Activated CD8-positive, alpha-beta memory T cell treated with anti-CD3 and anti-CD28 coated beads for 1 hour (primary cell): ENCODE measurements around the gene MUC5B.

Experiments used
- DNase-seq, 2 donors: peaks; one replicate each; pipeline ENCODE4 v3.0.0-alpha.2; 2020; ENCODE audit warnings: low read depth in 1 of 2; ENCODE audit errors: extremely low read depth in 1 of 2

MUC5B gene

DNA sequence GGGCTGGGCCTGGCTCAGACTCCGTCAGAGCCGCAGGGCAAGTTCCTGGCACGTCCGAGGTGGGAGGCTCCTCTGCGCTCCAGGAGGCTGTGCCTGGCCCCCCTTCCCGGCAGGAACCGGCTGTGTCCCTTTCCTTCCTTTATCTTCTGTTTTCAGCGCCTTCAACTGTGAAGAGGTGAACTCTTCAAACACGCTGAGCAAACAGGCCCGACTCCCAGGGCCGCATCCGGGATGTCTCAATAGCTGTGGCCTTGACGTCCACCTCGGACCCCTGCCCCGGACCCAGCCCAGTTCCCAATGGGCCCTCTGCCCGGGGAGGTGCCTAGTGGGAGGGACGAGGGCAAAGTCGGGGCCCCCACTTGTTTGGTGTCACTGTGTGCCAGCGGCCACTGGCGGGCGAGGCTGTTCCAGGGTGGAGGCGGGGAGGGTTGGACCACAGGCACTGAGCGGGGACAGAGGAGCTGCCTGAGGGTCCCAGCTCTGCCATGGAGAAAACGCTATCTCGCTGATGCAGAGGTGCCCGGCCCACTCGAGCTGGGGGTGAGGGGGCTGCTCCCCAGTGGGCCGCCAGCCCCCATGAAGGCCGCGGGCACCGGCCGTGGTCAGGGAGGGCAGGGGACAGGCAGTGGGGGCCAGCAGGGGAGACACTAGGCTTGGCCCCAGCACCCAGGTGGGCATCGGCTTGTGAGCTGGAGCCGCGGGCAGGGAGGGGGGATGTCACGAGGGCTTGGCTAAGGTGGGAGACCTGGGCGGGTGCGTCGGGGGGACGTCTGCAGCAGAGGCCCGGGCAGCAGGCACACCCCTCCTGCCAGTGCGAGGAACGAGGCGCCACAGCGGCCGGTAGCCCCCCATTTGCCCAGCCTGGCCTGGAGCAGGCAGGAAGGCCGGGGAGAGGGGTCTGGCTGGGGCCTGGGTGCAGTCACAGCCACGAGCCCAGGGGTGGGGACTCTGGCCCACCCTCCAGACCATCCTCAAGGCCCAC is 2.7 kb upstream of the MUC5B start:
- no peak for DNase-seq

GRCh38 chr11:1220941-1221721 is 1.7 kb upstream of the MUC5B start:
- no peak for DNase-seq

GRCh38 chr11:1221848-1222311 is 986 bp upstream of the MUC5B start:
- no peak for DNase-seq

- DNase-seq = no peak
Observed at GRCh38 chr11:1223346-1224110, 662 bp downstream of the MUC5B start.

GRCh38 chr11:1224111-1224490 is 1.2 kb downstream of the MUC5B start:
- no peak for DNase-seq

DNA sequence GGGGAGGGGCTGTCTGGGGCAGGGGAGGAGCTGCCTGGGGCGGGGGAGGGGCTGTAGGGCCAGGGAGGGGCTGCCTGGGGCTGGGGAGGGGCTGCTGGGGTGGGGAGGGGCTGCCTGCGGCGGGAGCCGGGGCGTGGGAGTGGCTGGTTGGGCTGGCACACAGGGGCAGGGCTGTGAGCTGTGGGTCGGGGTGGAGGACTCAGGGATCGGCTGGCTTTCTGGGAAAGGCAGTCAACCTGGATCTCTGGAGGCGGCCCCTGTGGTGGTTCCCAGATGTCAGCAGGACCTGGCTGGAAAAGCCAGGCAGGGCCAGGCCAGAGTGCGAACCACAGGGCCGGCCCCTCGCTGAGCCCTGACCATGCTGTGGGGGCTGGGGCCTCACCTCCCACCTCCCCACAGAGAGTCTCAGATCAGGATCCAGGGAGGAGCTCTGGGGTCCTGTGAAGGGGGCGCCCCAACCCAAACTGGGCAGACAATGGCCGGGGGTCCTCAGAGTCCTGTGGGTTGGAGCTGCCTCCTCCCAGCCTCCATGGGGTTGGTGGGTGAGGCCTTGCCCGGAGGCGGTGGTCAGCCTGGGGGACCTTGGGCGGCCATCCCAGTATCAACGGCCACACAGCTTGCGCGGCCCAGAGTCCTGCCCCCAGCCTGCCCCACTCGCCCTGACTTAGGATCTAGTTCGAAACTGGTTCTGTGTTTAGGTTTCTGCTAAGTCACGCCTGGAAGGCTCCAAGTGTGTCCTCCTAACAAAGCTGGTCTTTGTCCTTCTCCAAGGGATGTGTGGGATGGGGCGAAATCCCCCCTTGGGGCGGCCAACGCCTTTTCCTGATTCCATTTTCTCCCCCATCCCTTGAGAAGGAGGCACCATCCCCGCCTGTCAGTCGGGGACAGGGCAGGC is 1.9 kb downstream of the MUC5B start:
- DNase-seq = no peak

DNA sequence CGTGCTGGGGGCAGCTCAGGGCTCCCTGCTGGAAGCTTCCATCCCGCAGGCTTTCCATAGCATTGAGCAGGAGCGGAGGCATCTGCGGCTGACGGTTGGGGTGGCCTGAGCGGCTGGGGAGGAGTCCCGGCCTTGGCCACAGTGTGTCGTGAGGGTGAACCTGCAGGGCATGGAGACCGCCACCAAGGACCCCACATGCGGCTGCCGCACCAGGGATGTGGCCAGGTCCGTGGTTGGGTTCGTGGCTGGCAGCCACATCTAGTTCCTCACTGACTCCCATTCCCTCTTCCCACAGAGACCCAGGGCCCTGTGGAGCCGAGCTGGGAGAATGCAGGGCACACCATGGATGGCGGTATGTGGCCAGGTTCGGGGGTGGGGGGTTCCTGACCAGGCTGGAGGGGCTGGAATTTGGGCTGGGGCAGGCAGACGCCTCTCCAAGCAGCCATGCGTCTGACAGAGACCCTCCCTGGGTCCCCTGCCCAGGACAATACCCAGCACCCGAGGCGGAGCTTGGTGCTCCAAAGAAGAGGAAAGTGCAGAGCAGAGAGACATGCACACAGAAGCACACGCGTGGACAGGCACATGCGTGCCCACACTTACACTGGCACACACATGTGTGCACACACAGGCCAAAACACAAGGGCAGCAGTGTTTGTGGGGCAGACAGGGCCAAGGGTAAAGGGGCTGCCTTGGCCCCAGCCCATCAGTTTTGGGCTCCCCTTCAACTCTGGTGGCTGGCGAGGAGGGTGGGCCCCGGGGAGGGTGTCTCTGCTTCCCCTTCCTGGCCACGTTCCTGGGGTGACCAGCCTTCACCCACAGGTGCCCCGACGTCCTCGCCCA is 2.7 kb downstream of the MUC5B start:
- DNase-seq = no peak

GRCh38 chr11:1226226-1226985 is 3.5 kb downstream of the MUC5B start:
- no peak for DNase-seq

DNA sequence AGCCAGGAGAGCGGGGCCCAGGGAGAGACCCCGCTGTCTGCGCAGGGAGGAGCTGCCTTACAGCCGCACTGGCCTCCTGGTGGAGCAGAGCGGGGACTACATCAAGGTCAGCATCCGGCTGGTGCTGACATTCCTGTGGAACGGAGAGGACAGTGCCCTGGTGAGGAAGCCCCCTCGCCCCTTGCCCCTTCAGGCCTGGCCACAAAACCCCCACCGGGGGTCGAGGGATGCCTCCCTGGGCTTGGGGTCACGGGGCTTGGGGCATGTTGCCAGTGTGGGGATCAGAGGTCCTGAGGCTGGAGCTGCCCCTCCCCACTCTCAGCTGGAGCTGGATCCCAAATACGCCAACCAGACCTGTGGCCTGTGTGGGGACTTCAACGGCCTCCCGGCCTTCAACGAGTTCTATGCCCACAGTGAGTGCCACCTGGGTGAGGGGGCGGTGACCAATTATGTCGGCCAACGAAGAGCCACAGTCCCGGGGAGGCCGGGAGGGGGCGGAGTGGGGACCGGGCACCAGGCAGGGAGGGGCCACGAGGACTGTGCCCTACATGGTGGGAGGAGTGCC is 4.2 kb downstream of the MUC5B start:
- no peak for DNase-seq

- DNase-seq = no peak
Observed at GRCh38 chr11:1227551-1228100, 4.8 kb downstream of the MUC5B start.

DNA sequence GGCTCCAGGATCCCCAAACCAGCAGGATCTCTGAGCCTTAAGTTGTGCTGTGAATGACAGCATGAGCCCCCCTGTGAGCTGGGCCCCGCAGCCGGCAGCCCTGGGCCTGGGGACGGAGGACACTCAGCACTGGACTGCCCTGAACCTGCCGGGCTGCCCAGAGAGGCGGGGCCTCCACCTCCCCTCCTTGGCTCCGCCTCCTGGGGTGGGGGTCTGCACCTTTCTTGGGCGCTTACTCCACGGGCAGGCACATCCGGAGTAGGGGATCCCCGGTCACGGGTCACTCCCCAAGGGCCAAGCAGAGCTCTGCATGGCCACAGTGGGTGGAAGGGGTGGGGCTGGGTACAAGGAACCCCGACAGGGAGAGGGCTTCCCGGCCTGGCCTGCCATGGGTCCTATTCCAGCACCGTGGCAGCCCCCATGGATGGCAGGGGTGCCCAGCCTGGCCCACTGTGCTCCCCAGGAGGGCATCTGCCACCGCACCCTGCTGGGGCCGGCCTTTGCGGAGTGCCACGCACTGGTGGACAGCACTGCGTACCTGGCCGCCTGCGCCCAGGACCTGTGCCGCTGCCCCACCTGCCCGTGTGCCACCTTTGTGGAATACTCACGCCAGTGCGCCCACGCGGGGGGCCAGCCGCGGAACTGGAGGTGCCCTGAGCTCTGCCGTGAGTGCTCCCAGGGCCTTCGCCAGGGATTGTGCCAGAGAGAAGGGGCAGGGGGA is 5.4 kb downstream of the MUC5B start:
- DNase-seq = no peak

DNA sequence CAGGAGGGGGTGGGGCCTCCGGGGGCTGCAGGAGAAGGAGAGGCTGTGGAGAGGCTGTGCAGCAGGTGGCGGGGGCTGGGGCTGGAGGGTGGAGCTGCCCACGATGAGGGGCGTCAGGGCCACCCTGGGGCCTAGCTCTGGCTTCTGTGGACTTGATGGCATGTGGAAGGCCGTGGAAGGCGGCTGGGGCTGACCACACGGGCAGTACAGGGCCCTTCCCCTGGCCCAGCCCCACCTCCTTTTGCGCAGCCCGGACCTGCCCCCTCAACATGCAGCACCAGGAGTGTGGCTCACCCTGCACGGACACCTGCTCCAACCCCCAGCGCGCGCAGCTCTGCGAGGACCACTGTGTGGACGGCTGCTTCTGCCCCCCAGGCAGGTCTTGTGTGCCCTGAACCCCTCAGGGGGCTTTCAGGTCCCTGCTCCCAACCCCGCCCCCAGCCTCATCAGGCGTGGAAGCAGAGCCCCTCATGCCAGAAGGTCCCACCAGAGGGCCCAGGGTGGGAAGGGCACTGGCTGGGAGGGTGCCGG is 6.1 kb downstream of the MUC5B start:
- no peak for DNase-seq

DNA sequence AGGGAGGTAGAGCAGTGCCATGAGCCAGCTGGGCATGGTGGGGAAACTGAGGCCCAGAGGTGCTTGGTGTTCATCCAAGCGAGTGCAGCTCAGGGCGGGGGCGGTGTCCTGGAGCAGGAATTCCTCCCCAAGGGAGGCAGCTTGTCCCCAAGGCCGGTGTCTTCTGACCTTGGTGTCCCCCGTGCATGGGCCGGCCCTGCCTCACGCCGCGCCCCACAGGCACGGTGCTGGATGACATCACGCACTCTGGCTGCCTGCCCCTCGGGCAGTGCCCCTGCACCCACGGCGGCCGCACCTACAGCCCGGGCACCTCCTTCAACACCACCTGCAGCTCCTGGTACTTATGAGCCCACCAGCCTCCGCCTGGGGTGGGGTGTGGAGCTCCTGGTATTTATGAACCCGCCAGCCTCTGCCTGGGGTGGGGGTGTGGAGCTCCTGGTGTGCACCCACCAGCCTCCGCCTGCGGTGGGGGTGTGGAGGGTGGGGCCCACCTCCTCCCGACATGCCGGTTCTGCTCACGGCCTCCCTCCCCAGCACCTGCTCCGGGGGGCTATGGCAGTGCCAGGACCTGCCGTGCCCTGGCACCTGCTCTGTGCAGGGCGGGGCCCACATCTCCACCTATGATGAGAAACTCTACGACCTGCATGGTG is 6.7 kb downstream of the MUC5B start:
- DNase-seq = no peak

DNA sequence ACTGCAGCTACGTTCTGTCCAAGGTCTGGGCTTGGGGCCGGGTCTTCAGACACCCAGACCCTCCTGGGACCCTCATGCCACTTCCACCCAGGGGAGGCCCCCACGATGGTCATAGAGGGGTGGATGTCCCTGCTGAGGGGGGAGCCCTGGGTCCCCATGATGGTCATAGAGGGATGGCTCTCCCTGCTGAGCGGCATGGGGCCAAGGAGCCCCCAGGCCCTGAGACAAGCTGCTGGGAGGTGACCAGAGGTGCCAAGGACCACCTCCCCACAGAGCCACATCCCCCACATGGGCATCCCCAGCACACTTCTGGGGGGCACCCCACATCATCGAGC is 7.2 kb downstream of the MUC5B start:
- no peak for DNase-seq

DNA sequence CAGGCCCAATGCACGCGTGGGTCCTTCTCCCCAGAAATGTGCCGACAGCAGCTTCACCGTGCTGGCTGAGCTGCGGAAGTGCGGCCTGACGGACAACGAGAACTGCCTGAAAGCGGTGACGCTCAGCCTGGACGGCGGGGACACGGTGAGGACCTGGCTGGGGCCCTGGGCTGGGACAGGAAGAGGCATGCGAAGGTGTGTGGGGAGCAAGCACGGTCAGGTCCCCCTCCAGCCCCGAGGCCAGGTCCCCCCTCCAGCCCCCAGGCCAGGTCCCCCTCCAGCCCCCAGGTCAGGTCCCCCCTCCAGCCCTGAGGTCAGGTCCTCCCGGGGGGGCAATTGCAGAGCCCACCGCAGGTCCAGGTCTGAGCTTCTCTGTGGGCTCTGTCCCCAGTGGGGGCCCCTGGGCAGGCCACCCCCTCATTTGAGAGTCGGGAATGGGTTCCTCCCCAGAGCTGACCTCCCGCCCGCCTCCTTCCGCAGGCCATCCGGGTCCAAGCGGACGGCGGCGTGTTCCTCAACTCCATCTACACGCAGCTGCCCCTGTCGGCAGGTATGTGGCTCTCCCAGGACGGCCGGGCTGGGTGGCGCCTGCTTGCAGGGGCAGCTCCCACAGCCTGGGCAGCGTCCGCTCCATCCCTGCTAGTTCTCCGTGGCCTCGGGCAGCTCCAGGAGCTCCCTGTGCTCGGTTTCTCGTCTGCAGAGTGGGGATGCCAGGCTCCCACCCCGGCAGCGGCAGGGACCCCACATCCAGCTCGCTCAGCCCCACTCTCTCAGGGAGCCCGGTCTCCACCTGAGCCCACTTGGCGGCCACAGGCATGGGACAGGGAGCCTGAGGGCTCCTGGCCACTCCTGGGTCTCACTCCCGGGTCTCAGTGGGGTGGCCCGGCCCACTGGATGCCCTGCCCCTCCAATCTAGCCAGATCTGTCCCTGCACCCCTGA is 7.9 kb downstream of the MUC5B start:
- no peak for DNase-seq
